COLO829 (cell line): ENCODE results near the gene ATP5F1B.

Experiments used
- DNase-seq: peaks from one replicate; pipeline ENCODE4 v3.0.0; 2012; ENCODE audit warnings: low spot score

ATP5F1B gene

DNA sequence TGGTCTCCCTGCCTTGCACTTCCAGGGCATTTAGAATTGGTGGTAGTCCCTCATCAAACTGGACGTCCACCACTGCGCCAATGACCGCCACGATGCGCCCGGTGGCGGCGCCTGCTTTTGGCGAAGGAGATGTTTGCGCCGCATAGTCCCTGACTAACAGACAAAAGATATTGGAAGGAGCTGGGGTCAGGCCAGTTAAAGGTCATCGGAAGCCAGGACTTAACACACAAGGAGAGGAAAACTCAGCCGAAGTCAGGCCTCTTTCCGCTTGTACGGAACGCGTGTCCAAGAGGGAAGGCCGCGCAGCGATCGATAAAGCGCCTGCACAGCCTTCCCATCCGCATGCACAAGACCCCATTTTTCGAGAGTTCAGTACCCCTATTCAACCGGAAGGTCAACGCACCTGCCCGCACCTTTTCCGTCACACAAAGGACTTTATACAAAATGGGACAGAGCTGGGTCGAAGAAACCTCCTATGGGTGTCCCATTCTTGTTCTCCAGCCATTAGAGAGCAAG is 525 bp downstream of the ATP5F1B start:
- no peak for DNase-seq

DNA sequence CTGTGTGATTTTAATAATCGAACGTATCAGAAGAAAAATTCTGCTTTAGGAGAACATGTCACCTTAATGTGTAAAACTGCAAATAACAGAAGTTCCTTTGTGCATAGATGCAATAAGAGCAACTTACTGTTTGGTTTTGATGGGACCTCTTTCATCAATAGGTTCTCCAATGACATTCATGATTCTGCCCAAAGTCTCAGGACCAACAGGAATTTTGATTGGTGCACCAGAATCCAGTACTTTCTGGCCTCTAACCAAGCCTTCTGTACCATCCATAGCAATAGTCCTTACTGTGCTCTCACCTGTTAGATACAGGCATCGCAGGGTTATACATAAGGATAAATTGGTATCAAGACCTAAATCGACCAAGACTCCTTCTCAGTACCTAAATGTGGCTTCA is 1.1 kb downstream of the ATP5F1B start:
- no peak for DNase-seq

DNA sequence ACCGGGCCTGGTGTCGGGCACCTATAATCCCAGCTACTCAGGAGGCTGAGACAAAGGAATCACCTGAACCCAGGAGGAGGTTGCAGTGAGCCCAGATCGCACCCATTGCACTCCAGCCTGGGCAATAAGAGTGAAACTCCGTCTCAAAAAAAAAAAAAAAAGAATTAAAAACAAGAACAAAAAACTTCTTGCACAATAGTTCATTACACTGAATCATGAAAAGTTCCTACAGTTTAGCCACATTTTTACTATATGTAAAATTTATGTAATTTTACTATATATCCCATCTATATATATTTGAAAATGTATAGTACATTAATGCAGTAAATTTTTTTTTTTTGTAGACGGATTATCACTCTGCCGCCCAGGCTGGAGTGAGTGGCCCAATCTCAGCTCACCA is 4.6 kb downstream of the ATP5F1B start:
- DNase-seq, result no peak

DNA sequence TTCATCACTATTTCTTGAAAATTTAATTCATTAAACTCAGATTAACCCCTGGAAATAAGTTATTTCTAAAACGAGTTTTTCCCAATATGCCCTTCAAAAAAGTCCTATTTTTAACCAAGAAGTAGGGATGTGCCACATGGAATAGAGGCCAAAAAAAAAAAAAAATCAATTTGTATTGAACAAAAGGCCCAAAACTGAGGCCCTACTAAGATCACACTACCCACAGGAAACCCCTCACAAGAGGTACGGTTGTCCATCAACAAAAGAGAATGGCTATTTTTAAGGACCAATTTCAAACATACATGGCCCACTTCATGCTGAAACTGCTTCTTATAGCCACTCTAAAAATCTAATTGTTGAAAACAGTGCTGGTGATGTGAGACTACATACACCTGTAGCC is 8.2 kb downstream of the ATP5F1B start:
- DNase-seq, result no peak

DNA sequence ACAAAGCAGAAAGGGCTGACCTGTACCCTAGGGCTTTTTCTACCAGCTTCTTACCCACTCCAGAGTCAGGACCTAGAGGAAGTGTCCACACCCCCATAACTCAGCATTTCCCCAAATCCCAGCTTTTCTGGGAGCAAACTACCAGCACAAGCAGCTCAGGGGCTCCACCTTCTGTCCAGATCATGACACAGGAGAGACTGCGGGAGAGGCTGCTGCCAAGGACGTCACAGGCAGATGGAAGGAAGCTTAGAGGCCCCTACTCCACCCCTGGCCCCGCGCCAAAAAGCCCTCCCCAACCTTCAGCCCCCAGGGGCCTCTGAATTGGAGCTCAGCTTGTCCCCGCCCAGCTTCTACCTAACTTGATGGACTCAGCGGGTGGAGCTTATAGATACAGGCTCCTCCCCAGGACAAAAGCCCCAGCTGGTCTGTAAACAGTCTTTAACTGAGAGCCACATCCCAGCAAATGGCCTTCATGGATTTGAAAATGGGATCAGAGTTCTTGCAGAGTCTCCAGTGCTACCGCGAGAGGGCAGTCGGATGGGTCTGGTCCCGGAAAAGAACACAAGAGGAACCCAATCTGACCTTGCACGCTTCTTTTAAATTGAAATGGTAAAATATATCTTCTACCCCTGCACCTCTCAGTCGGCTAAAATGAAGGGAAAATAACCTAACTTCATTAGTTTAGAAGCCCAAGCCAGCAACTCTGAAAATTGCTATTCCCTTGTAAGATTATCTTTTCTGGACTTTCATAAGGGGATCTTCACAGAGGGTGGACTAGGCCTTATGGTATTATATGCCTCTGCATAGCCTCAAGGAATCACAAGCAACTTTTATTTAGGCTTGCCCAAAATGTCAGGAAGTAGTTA is 8.9 kb downstream of the ATP5F1B start:
- DNase-seq, result peak; percentile 99

DNA sequence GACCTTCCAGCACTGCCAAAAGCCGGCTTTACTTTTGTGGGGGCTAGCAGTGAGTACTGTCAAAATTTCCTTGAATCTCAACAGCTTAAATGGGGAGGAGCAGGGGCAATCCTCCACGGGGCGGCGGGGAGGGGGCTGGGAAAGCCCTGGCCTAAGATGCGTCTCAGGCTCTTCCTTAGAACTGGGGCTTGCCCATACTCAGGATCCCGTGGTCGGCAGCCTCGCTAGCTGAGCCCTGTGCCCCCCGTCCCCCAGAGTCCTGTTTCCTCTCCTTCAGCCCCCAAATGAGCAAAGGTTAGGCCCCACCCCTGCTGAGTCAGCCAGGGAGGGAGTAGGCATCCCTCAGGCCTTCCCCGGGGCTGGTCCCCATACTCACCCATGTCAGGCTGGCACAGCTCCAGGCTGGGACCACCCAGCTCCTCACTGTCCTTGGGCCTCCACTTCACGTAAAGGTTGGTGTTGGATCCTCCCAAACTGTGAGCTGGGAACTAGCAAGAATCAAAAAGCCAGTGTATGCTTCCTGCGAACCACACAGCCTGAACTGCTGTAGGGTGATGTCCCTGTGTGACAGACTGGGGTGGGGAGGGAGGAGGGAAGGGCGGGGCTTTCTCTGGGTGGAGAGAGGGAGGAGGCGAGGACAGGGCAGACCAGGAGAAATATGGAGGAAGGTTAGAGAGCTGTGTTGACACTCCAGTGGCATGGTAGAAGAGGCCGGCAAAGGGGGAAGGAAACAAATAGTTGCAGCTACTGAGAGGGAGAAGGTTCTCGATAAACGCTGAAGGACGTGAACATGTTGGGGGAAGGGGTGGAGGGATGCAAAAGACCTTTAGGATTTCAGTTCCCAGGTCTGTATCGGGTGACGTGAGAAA is 9.7 kb downstream of the ATP5F1B start:
- DNase-seq, result peak; percentile 92

DNA sequence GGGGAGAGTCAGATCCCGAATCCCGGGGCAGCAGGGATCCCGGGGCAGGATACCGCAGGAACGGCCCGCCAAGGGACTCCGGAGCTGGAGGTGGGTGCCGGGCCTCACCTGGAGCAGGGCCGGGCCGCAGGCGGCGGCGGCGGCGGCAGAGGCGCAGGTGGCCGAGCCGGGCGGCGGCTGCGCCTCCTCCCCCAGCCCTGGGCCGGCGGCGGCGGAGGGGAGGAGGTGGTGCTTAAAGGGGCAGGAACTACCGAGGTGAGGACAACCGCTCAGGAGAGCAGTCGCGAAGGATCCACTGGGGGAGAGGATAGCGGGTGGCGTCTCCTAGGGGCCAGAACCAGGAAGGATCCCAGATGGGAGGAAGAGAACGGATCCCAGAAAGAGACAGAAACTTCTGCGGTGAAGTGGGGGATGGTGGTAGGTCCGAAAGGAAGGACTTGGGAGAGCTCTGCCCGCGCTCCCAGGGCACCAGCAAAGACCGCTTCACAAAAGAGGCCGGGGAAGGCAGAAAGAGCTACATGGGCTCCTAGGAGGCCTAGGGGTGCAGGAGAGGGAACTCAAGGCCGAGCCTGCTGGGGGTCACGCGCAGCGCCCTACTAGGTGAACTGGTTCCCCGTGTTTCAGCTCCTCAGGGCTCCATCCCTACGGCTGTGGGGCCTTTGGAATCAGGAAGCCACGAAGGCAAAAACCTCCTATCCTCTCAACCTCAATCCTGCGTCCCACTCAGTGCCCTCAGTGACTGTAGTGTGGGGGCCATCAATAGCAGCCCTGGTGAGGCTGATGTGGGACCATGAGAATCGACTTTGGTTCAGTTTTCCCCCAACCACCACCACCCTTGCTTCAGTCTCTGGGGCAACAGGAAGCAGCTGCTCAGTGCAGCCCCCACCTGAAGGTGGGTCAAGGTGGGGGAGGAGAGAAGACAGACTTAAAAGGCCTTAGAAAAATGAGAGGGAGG is 10.7 kb downstream of the ATP5F1B start:
- peak; percentile 91 for DNase-seq

DNA sequence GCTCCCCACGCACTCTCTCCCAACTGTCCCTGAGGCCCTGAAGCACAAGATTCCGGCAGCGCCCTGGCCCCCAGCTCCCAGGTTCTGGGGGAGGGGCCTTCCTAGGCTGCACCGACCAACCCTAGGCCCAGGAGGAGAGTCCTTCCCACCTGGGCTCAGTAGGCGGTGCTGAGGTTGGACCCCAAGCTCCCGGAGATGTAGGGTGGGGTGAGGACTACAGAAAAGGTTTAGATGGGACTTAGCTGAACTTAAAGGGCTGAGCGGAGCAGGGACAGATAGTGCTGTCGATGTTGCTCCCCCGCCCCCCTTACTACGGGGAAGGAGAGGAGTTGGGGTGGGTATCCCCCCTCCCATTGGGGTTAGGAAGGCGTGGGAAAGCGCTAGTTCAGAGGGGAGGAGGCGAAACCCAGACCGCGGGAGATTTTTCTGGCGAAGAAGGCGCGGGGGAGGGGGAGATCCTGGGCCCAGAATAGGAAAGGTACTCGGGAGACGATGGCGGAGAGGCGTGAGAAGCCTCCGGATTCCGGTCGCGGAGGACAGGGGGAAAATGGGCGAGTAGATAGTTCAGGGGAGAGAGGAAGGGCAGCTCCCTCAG is 11.4 kb downstream of the ATP5F1B start:
- DNase-seq, result no peak

DNA sequence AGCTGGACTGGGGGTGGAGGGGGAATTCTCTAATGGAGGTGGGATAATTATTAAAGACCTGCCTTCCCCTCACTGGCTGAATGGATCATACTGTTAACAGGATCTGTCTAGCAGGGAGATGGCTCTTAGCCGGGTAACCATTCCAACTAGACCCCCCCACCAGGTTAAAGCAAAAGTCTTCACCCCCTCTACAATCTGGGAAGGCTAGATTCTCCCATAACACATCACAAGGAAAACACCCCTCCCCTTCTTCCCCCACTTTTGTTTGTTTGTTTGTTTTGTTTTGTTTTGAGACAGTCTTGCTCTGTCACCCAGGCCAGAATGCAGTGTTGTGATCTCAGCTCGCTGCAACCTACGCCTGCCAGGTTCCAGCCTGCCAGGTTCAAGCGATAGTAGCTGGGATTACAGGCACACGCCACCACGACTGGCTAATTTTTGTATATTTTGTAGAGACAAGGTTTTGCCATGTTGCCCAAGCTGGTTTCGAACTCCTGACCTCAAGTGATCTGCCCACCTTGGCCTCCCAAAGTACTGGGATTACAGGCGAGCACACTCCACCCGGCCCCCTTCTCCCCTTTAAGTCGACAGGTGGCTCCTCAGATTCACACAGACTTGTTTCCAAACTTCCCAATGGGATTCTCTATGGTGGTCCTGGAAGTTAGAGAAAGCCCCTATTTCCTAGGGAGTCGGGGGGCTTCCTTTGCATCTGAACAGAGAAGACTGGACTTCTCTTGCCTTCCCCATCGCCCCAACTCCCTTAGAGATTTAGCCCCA is 12.1 kb downstream of the ATP5F1B start:
- no peak for DNase-seq

DNA sequence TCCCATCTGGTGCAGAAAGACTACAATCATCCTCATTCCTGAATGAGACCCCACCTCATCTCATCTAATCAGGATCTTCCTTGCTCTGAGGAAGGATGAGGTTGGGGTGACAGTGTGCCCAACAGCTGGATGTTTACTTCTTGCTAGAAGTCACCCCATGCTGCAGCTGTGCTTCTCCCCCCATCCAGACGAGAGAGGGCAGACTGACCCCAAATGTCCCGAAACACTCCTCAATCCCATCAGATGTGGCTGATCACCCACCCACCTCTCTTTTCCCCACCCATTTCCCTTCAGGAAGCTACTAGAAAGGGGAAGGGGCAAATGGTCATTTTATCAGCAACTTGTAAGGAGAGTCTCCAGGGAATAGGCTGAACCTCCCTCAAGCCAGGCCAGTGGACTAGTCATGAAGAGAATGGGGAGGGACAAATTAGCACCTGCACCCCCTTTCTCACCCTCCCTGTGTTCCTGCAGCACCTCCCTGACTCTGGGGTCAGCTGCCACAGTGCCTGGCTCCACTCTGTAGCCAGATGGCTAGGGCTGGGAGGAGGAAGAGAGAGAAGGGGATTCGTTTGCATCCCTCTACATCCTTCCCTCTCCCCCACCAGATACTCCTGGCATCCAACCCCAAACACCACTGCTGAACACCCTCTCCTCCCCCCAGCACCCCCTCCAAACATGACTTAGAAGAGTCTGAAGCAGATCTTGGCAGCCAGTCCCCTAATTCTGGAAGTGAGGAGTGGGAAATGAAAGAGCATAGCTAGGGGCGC is 12.9 kb downstream of the ATP5F1B start:
- DNase-seq, result no peak

DNA sequence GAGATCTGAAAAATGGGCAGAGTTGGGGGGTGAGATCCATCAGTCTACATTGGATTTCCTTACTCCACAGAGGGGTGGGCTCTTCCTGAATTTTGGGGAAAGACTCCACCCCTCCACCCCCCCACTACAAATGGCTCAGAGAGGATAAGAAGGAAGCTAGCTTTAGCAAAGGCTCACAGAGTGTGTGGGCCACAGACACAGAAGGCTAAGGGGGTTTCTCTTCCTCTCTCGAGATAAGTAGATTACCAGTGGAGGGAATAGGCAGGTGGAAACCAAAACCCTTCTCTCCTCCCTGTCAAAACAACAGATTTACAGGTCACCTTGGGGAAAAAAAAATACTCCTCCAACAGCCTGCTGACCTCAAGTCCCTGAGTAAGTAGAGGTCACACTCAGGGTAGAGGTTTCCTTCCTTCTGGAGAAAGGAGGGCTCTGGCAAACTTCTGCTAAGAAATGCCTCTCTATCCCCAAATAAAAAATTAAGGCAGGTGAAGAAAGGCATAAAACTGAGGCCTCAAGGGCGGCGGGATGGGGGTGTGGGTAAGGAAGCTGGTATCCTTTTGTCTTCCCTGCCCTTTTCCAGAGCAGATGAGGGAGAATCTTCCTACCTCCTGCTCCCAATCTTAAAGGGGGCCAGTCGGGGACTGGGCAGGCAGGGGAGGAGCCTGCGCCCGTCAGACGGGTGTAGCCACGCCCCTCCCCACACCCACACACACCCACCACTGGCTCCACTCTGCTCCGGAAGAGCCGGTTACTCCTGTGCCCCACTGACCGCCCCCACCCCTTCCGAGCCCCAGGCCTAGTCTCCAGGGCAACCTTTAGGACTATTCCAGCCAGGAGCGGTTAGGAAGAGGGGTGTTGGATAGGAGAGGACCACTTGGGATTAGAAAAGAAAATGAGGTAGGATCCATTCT is 13.7 kb downstream of the ATP5F1B start:
- DNase-seq, result no peak

DNA sequence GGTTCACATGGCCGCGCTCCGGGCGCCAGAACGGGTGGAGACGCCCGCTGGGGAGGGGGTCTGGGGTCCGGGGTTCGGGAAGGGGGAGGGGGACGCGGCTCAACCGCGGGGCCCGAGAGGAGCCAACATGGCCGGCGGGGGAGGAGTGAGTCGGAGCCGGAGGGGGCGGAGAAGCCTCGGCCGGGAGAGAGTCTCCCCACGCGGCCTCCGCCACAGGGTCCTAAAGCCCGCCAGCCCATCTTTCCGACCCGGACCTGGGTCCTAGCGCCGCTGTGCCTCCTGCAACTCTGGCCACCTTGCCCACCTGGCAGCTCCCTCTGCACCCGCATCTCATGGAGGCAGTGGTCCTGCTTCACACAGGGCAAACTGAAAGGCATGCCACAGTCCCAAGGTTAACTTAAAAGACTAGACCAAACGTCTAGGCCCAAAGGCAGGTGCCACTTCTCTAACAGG is 15.6 kb downstream of the ATP5F1B start, which contains the start of gene BAZ2A:
Gene BAZ2A (minus strand): TSS at position 147 of the 453 bp plus-strand sequence. CDS start 12,796 bp downstream, outside the sequence.
- DNase-seq, result peak; percentile 85

DNA sequence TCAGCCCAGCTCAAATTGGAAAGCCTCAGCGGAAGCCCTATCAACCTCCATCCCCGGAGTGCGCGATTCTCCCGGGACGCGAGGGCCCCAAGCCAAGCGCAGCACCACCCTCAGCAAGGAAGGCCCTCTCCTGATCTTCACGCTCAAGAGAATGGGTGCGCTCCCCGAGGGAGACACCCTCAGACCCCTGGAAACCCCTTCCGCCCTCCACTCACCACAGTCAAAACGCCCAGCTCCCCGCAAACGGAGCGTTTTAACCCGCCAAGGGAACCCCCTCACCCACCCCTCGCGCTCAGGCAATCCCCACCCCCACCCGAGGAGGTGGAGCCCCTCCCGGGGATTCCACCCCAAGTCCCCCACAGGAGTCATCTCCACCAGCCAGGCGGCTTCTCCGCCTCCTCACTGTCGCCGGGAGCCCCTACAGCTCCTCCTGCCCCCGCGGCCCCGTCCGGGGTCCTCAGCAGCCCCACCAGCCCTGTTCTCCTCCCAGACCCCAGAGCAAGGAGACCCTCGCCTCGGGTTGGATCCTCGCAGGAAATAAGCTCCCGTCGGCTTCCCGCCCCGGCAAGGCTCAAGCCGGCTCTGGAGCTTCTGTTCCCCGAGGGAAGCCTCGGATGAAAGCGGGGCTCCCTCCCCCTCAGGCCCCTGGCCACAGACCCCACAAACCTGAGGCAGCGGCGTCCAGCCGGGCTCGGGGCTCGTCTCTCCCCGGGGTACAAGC is 16.2 kb downstream of the ATP5F1B start:
- no peak for DNase-seq

DNA sequence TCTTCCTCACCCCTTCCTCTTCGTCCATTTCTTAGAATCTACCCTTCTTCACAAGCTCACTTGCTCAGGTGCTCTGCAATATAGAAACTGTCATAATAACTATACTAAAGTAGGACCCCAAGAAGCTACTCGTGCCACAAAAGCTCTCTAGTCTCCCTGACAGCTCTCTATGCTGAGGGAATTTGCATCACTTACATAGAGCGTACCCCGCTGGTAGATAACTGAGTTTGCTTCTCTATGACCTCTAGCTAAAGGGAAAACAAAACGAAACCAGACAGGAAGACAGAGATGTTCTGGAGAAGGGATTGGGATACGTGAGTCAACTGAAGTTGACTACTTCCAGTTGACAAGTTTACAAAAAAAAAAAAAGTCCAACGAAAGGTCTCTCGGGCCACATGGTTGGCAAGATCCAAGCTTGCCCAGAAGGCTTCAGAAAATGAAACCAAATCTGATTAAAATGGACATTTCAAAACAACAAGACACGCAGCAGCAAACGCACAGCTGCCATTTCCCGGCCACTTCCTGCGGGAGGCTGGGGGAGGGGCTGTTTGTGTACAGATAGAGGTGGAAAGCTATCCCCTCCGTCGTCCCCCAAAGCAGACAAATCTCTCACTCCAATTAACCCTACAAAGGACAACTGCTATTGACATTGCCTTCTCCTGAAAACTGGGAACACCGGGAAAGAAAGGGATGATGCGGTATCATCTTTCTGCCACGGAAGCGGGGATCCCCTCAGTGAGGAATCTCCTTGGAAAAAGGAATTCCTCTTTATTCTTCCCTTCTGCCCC is 16.9 kb downstream of the ATP5F1B start:
- DNase-seq, result no peak

DNA sequence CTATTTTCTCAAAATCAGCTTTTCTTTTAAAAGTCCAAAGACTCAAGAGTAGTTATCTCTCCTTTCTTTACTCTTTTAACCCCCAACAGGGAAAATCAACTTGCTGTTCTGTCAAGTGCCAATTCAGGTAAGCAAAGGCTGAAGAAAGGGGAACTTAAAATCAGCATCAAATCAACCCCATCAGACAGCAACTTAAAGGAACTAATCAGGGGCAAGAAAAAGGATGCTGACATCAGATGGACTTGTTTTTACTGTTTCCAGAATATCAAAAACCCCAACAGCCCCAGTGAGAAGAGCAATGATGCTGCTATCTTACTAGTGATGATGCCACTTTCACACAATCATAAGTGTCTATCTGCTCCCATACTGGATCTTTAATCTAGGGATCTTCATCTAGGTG is 19.1 kb downstream of the ATP5F1B start:
- DNase-seq, result no peak

DNA sequence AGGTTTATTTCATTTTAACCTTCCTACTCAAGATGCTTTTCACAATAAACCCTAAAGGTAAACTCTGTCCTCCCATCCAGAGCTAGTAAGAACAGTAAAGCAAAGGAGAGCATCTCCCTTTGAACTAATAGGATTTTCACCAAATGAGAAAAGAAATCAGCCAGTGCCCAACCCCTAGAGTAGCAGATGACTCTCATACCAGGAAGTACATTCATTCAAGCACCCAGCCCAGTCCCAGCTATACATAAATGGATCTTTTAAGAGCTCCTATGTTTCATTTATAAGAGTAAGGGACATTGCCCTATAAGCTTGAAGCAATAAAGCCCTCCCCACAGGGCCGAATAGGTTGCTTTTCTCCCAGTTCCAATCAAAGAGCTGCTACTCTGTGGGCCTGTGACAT is 23.2 kb downstream of the ATP5F1B start:
- DNase-seq, result no peak

DNA sequence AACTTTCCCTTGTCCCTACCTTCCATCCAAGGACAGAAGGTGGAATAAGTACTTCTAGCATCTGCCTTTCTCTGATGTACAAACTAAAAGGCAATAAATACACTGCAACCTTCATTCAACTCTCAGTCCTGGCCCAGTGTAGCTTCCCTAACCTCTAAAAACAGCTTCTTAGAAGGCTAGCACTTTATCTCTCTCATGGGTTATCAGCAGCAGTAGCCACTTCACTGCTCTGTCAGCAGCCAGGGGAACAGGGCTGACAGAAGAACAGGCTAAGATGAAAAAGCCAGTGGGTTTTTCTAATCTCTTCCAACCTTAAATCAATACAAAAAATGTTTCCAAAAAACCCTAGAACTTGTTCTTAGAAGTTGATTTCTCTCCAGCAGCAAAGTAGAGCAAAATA is 28.9 kb downstream of the ATP5F1B start:
- no peak for DNase-seq
